AG10803 (cell line): ENCODE results near the gene MSMB.

Experiments used
- DNase-seq: peaks from one replicate; pipeline ENCODE4 v3.0.0; 2010; ENCODE audit warnings: low read depth
- H3K4me3 ChIP-seq: 2 replicates; pipeline ENCODE4 v1.5.1; 2011; ENCODE audit warnings: mild to moderate bottlenecking, low read length, control low read depth
- CTCF ChIP-seq: conservative IDR thresholded peaks from 2 replicates; pipeline ENCODE4 v1.5.1; 2011; ENCODE audit warnings: mild to moderate bottlenecking, low read length, control low read depth, inconsistent platforms

MSMB gene

GRCh38 chr10:46077731-46078413 is 31.8 kb upstream of the MSMB start:
- DNase-seq, result no peak
- no peak for TF ChIP-seq CTCF
- H3K4me3 ChIP-seq, result no peak overlapping the region

- DNase-seq, result peak; percentile 49
- H3K4me3 ChIP-seq, result no peak overlapping the region
- no peak for TF ChIP-seq CTCF
These were observed 31.1 kb upstream of the MSMB start for GRCh38 chr10:46077141-46077554.

- DNase-seq, result no peak
- TF ChIP-seq CTCF, result no peak
- no peak overlapping the region for H3K4me3 ChIP-seq
These were observed 29.8 kb upstream of the MSMB start for GRCh38 chr10:46075869-46076268.

- DNase-seq, result no peak
- no peak overlapping the region for H3K4me3 ChIP-seq
- TF ChIP-seq CTCF, result no peak
These were observed 28.3 kb upstream of the MSMB start for GRCh38 chr10:46074196-46074946.

- no peak for DNase-seq
- no peak overlapping the region for H3K4me3 ChIP-seq
- TF ChIP-seq CTCF, result no peak
These were observed 27.5 kb upstream of the MSMB start for GRCh38 chr10:46073564-46073963.

- TF ChIP-seq CTCF, result no peak
- no peak overlapping the region for H3K4me3 ChIP-seq
- no peak for DNase-seq
These were observed 24.7 kb upstream of the MSMB start for GRCh38 chr10:46070749-46071148.
